ENCODE data around the gene PDPK1.

DNA sequence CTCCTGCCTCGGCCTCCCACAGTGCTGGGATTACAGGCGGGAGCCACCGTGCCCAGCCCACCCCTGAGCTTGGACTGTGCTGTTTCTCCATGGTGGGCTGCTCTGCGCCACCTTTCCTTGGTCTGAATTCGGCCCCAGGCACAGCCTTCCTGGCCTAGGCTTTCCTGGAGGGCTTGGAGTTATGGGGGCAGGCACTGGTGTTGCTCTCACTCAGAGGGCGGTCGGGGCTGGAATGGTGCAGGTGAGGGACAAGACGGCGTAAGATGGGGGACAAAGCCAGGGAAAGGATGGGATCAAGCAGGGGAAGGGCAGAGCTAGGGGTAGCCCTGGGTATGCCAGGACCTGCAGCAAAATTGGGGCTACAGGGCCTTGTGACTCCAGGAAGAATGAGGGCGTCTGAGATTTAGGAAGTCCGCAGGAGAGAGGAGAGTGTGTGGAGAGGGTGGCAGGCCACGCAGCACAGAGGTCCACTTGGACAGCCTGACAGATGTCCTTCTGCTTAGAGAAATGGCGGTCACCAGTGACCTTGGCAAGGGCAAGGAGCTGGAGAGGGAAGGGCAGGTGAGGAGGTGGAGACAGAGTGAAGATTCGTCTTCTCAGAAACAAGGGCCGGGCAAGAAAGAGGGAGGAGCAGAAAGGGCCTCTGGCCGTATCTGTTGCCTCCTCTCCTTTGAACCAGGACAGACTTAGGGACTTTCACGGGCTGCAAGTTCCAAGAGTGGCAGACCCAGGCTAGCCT lies 25.7 kb upstream of the PDPK1 start:
- TF ChIP-seq, protein P1, sequence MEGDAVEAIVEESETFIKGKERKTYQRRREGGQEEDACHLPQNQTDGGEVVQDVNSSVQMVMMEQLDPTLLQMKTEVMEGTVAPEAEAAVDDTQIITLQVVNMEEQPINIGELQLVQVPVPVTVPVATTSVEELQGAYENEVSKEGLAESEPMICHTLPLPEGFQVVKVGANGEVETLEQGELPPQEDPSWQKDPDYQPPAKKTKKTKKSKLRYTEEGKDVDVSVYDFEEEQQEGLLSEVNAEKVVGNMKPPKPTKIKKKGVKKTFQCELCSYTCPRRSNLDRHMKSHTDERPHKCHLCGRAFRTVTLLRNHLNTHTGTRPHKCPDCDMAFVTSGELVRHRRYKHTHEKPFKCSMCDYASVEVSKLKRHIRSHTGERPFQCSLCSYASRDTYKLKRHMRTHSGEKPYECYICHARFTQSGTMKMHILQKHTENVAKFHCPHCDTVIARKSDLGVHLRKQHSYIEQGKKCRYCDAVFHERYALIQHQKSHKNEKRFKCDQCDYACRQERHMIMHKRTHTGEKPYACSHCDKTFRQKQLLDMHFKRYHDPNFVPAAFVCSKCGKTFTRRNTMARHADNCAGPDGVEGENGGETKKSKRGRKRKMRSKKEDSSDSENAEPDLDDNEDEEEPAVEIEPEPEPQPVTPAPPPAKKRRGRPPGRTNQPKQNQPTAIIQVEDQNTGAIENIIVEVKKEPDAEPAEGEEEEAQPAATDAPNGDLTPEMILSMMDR (conservative IDR thresholded peaks at IDR 0.05; ENCODE audit: low read length), result no peak
- TF ChIP-seq EZH2phosphoT487 (IDR thresholded peaks at IDR 0.05; ENCODE audit: borderline replicate concordance, low read depth, low read length), result no peak

All from OCI-LY7 (cell line).